Suprapubic skin (tissue), 4 donors: ENCODE data around the gene PPP1R1C. TPM values are rescaled to one million over a fixed set of nuclear protein-coding genes. Genes with fewer than 3 reads are reported as not detected.

Source experiments
- DNase-seq, 2 donors: peaks; one replicate each; pipeline ENCODE4 v3.0.0-alpha.2; 2019; ENCODE audit warnings: low spot score in 2 of 2
- H3K27ac ChIP-seq: fragments of 200-600 bp; sonication (generic); one replicate; pipeline ENCODE4 v1.5.1; 2019
- H3K27me3 ChIP-seq: fragments of 200-600 bp; sonication (generic); one replicate; pipeline ENCODE4 v1.5.1; 2019
- H3K36me3 ChIP-seq: fragments of 200-600 bp; sonication (generic); one replicate; pipeline ENCODE4 v1.5.1; 2019
- H3K4me1 ChIP-seq: fragments of 200-600 bp; sonication (generic); one replicate; pipeline ENCODE4 v1.5.1; 2019
- H3K4me3 ChIP-seq: fragments of 200-600 bp; sonication (generic); one replicate; pipeline ENCODE4 v1.5.1; 2019; ENCODE audit warnings: mild to moderate bottlenecking
- H3K9me3 ChIP-seq: fragments of 200-600 bp; sonication (generic); one replicate; pipeline ENCODE4 v1.5.1; 2019
- CTCF ChIP-seq, 2 donors: fragments of 200-600 bp in 1 of 2; fragments of 450-650 bp in 1 of 2; sonication (generic) in 1 of 2; IDR thresholded peaks; one replicate each; pipeline ENCODE4 v1.5.1; 2016 to 2019; ENCODE audit warnings: antibody characterized with exemption in 2 of 2, mild to moderate bottlenecking in 1 of 2, moderate library complexity in 1 of 2
- EP300 ChIP-seq: sonication (generic); formaldehyde crosslinking; IDR thresholded peaks from one replicate; pipeline ENCODE4 v1.6.1; 2017; ENCODE audit warnings: antibody characterized with exemption
- POLR2A ChIP-seq, 2 donors: fragments of 450-650 bp; IDR thresholded peaks; one replicate each; pipeline ENCODE4 v1.6.1; 2017; ENCODE audit warnings: antibody characterized with exemption in 2 of 2, mild to moderate bottlenecking in 2 of 2, moderate library complexity in 2 of 2
- POLR2AphosphoS5 ChIP-seq, 3 donors: sonication (generic); formaldehyde crosslinking; IDR thresholded peaks; one replicate each; pipeline ENCODE4 v1.6.1; 2017; ENCODE audit warnings: antibody characterized with exemption in 3 of 3
- WGBS: methylation state at CpG from one replicate; pipeline ENCODE4 v1.1.5; 2018; 5-methylcytosine and 5-hydroxymethylcytosine counted together
- total RNA-seq, 4 donors: library from RNA; depleted of rRNA; stranded (reverse); fragments of >200 nt; gene quantifications; one replicate each; pipeline ENCODE4 v1.1.0, GENCODE V29; 2016

Gene PPP1R1C
- total RNA-seq, 4 donors from 2014 or later, result 2.0 to 5.8 TPM; not detected in 2

DNA sequence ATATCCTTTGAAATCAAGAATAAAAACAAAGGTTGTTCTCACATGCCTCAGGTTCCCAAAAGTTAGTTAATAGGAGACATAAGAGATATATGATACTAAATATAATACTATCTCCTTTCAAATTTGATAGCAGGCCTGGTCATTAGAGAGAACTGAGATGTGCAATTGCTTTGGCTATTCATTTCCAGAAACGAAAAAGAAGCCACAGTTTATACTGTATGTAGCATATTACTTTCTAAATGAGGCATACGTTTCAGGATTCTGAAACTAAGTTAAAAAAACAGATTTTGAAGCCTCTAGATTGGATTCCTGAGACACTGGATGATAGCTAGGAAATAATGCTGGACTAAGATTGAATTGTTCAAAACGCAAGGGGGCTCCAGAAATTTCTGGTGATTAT lies 7.1 kb downstream of the PPP1R1C start:
- Histone ChIP-seq H3K27me3 (no peaks in the 10 kb centered on the region), H3K9me3 (no peaks in the 10 kb centered on the region), H3K27ac (no peak overlapping the region), H3K4me3 (no peak overlapping the region), H3K36me3 (no peaks in the 10 kb centered on the region), H3K4me1 (no peaks in the 10 kb centered on the region)
- no peak for TF ChIP-seq POLR2A (IDR thresholded peaks at IDR 0.05)
- TF ChIP-seq EP300, result no peak
- no peak for TF ChIP-seq CTCF (IDR thresholded peaks at IDR 0.05)
- no peak for TF ChIP-seq POLR2AphosphoS5 (IDR thresholded peaks at IDR 0.05)
- WGBS, result 82% methylated on average over 3 of the region's 3 CpGs
- DNase-seq, result no peak

- H3K9me3 ChIP-seq, result no peaks in the 10 kb centered on the region
- no peaks in the 10 kb centered on the region for H3K36me3 ChIP-seq
- no peak for DNase-seq
- TF ChIP-seq POLR2A (IDR thresholded peaks at IDR 0.05) (no peak), EP300 (no peak), POLR2AphosphoS5 (IDR thresholded peaks at IDR 0.05) (no peak), CTCF (IDR thresholded peaks at IDR 0.05) (no peak)
- no peaks in the 10 kb centered on the region for H3K27me3 ChIP-seq
- no peak overlapping the region for H3K4me3 ChIP-seq
- H3K27ac ChIP-seq, result no peak overlapping the region
- H3K4me1 ChIP-seq, result no peaks in the 10 kb centered on the region
- 93% methylated on average over 1 of the region's 1 CpG for WGBS
Observed at GRCh38 chr2:181995289-181995688, 9.6 kb downstream of the PPP1R1C start.

GRCh38 chr2:181998041-181998835 lies 12.6 kb downstream of the PPP1R1C start:
- Histone ChIP-seq H3K36me3 (no peaks in the 10 kb centered on the region), H3K27me3 (no peaks in the 10 kb centered on the region), H3K4me3 (no peak overlapping the region), H3K4me1 (no peaks in the 10 kb centered on the region), H3K27ac (no peak overlapping the region), H3K9me3 (no peaks in the 10 kb centered on the region)
- no peak for DNase-seq
- WGBS, result 57% methylated on average over 8 of the region's 8 CpGs
- no peak for TF ChIP-seq EP300
- no peak for TF ChIP-seq CTCF (IDR thresholded peaks at IDR 0.05)
- TF ChIP-seq POLR2AphosphoS5 (IDR thresholded peaks at IDR 0.05), result no peak
- TF ChIP-seq POLR2A (IDR thresholded peaks at IDR 0.05), result no peak

GRCh38 chr2:181998891-181999654 lies 13.4 kb downstream of the PPP1R1C start:
- H3K27me3 ChIP-seq, result no peaks in the 10 kb centered on the region
- DNase-seq, result no peak
- TF ChIP-seq POLR2AphosphoS5 (IDR thresholded peaks at IDR 0.05) (no peak), CTCF (IDR thresholded peaks at IDR 0.05) (no peak), EP300 (no peak)
- no peak overlapping the region for H3K27ac ChIP-seq
- H3K36me3 ChIP-seq, result no peaks in the 10 kb centered on the region
- no peak overlapping the region for H3K4me3 ChIP-seq
- WGBS, result 83% methylated on average over 2 of the region's 2 CpGs
- no peaks in the 10 kb centered on the region for H3K4me1 ChIP-seq
- no peaks in the 10 kb centered on the region for H3K9me3 ChIP-seq

DNA sequence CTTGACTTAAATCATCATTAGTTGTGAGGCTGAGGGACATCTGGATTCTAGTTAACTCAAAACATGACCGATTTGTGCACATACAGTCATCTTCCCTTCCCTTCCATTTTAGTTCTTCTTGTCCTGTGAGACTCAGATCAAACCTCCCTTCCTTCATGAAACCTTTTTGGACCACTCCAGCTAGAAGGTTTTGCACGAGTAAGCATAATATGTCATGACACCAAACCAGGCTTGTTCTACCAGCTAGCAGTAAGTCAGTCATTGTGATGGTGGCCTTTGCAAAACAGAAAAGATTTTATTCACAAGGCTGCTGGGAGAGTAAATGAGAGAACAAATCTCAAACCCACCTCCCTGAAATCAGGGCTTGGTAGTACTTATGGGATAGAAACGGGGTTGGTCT lies 14.3 kb downstream of the PPP1R1C start:
- TF ChIP-seq CTCF (IDR thresholded peaks at IDR 0.05), result no peak
- no peak for TF ChIP-seq POLR2A (IDR thresholded peaks at IDR 0.05)
- no peak for TF ChIP-seq EP300
- no peak for TF ChIP-seq POLR2AphosphoS5 (IDR thresholded peaks at IDR 0.05)
- 92% methylated on average over 3 of the region's 3 CpGs for WGBS
- no peaks in the 10 kb centered on the region for H3K36me3 ChIP-seq

More for the DNA sequence above, 14.3 kb downstream of the PPP1R1C start:
- Histone ChIP-seq H3K27me3 (no peaks in the 10 kb centered on the region), H3K4me3 (no peak overlapping the region), H3K27ac (no peak overlapping the region), H3K9me3 (no peaks in the 10 kb centered on the region), H3K4me1 (no peaks in the 10 kb centered on the region)
- DNase-seq, result no peak
